ENCODE measurements around the gene NID1. TPM values are rescaled to one million over a fixed set of nuclear protein-coding genes. Genes with fewer than 3 reads are reported as not detected.

Gene NID1
- total RNA-seq, 1 experiment from 2014 or later, result 0.32 TPM

DNA sequence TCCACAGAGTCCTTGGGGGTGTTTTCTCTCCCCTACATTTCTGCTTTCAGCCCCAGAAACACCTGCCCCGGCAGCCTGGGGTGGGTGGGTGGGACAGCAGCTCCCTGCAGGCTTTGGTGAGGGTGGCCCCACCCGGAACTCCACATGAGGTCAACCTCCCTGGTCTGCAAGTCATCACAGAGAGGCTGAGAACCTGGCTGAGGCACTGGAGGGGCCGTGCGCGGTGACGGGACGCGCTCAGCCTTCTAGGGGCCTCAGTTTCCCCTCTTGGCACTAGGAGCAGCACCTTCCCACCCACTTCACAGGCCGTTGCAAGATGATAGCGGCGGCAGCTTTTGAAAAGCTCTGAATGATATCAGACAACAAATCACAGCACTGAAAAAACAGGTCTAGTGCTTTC, 37.7 kb upstream of the NID1 start:
- intact Hi-C loops (cut with micrococcal nuclease), result loop anchor here (1.0 to 10.0 kb wide), 6 partner anchors 429 to 1460 kb away; partner anchors contain the start of gene HEATR1

More for the DNA sequence above, 37.7 kb upstream of the NID1 start:
- ATAC-seq, result no peak
- H3K4me2 ChIP-seq (ENCODE audit: low read length), result no peak overlapping the region
- H3K9me2 ChIP-seq (ENCODE audit: insufficient read depth), result no peaks in the 10 kb centered on the region
- peaks cover 0 to 2% of the 10 kb centered on the region in 2 experiments; a peak in 1 of 4 replicates for H3K9me3 ChIP-seq (ENCODE audit: control insufficient read depth in 1 of 2, insufficient read depth in 1 of 2, low read depth in 1 of 2, low read length in 2 of 2)
- no peak overlapping the region for H3K4me3 ChIP-seq (replicated peaks in 1 of 2; ENCODE audit: low read depth in 1 of 2, low read length in 2 of 2)
- H3K4me1 ChIP-seq (ENCODE audit: control insufficient read depth in 1 of 2, insufficient read depth in 2 of 2, low read length in 2 of 2), result peaks cover 7 to 21% of the 10 kb centered on the region in 2 experiments; a peak in 3 of 4 replicates
- BruUV-seq (replicated peaks), result no TSS peak
- H3K9ac ChIP-seq (ENCODE audit: low read length), result no peak overlapping the region
- H2AFZ ChIP-seq (ENCODE audit: low read depth, low read length, poor library complexity, severe bottlenecking), result no peak overlapping the region
- H3K27me3 ChIP-seq (ENCODE audit: insufficient read depth, low read length), result no peaks in the 10 kb centered on the region
- ChIA-PET RAD21 (ENCODE audit: low non-redundant PET in 1 of 2, low total read pairs in 2 of 2, uncharacterized antibody in 2 of 2, unreplicated experiment in 2 of 2) (no interaction called here), POLR2A (no interaction called here), CTCF (no interaction called here)
- H3K79me2 ChIP-seq (ENCODE audit: insufficient read depth, low read length), result no peaks in the 10 kb centered on the region
- TF ChIP-seq EGR1 (IDR thresholded peaks at IDR 0.05; ENCODE audit: low read depth), result no peak
- no peak for TF ChIP-seq EZH2 (IDR thresholded peaks at IDR 0.05)
- TF ChIP-seq CEBPB (IDR thresholded peaks at IDR 0.05; ENCODE audit: low read depth), result no peak
- no peak for TF ChIP-seq YY1 (IDR thresholded peaks at IDR 0.05; ENCODE audit: extremely low read depth, insufficient replicate concordance, low read depth, low read length)
- TF ChIP-seq, protein P1, sequence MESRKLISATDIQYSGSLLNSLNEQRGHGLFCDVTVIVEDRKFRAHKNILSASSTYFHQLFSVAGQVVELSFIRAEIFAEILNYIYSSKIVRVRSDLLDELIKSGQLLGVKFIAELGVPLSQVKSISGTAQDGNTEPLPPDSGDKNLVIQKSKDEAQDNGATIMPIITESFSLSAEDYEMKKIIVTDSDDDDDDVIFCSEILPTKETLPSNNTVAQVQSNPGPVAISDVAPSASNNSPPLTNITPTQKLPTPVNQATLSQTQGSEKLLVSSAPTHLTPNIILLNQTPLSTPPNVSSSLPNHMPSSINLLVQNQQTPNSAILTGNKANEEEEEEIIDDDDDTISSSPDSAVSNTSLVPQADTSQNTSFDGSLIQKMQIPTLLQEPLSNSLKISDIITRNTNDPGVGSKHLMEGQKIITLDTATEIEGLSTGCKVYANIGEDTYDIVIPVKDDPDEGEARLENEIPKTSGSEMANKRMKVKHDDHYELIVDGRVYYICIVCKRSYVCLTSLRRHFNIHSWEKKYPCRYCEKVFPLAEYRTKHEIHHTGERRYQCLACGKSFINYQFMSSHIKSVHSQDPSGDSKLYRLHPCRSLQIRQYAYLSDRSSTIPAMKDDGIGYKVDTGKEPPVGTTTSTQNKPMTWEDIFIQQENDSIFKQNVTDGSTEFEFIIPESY (IDR thresholded peaks at IDR 0.05; ENCODE audit: extremely low read depth, insufficient replicate concordance, low read length), result no peak
- TF ChIP-seq SIN3A (IDR thresholded peaks at IDR 0.05; ENCODE audit: low read depth), result no peak
- no peak for TF ChIP-seq SP1 (IDR thresholded peaks at IDR 0.05; ENCODE audit: low read depth)
- TF ChIP-seq POLR2AphosphoS5 (IDR thresholded peaks at IDR 0.05; ENCODE audit: low read depth, low read length), result no peak
- TF ChIP-seq ZNF274 (IDR thresholded peaks at IDR 0.05; ENCODE audit: low read depth, low read length), result no peak
- no peak for TF ChIP-seq FOSL1 (IDR thresholded peaks at IDR 0.05; ENCODE audit: low read depth)
- TF ChIP-seq JUND (IDR thresholded peaks at IDR 0.05), result no peak
- TF ChIP-seq CBX3 (IDR thresholded peaks at IDR 0.05; ENCODE audit: low read depth), result no peak
- no peak for TF ChIP-seq TCF7L2 (IDR thresholded peaks at IDR 0.05; ENCODE audit: borderline replicate concordance, extremely low read depth, insufficient read depth, insufficient read length)
- TF ChIP-seq, protein P2, sequence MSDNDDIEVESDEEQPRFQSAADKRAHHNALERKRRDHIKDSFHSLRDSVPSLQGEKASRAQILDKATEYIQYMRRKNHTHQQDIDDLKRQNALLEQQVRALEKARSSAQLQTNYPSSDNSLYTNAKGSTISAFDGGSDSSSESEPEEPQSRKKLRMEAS (IDR thresholded peaks at IDR 0.05), result no peak
- no peak for TF ChIP-seq EZH2phosphoT487 (IDR thresholded peaks at IDR 0.05; ENCODE audit: borderline replicate concordance)
- TF ChIP-seq RAD21 (IDR thresholded peaks at IDR 0.05; ENCODE audit: low read depth), result no peak
- TF ChIP-seq SRF (IDR thresholded peaks at IDR 0.05; ENCODE audit: low read depth), result no peak
- no peak overlapping the region for H3K27ac ChIP-seq (ENCODE audit: low read depth, low read length)
- H3K36me3 ChIP-seq (ENCODE audit: control insufficient read depth in 1 of 2, insufficient read depth in 2 of 2, low read length in 2 of 2), result no peaks in the 10 kb centered on the region
- no peaks in the 10 kb centered on the region for H4K20me1 ChIP-seq (ENCODE audit: insufficient read depth)
- no peak for DNase-seq (ENCODE audit: low read depth, low spot score)

All from HCT116 (cell line).